ENCODE results near the gene FOXL2. TPM values are rescaled to one million over a fixed set of nuclear protein-coding genes. Genes with fewer than 3 reads are reported as not detected.

FOXL2 gene
- total RNA-seq, 2 experiments from 2014 or later = 0.15 TPM; not detected in 1

DNA sequence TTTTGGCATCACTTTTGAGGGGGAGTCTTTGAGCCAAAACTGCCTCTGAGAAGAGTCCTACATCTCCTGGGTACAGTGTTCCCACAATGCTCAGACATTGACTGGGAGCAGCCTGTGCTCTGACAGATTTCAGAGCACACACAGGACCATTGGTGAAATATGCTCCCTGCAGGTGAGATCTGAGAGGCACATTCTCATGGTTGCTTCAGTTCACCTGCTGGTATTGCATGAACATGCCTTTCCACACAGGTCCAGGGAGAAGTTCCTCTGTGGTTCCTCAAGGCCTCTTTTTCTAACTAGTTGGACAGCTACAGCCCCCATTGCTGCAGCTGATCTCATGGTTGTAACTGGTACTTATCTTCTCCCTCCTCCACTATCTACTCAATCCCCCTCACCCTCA, 37.0 kb downstream of the FOXL2 start:
- POLR2A ChIA-PET = no interaction called here
- CTCF ChIA-PET = no interaction called here

DNA sequence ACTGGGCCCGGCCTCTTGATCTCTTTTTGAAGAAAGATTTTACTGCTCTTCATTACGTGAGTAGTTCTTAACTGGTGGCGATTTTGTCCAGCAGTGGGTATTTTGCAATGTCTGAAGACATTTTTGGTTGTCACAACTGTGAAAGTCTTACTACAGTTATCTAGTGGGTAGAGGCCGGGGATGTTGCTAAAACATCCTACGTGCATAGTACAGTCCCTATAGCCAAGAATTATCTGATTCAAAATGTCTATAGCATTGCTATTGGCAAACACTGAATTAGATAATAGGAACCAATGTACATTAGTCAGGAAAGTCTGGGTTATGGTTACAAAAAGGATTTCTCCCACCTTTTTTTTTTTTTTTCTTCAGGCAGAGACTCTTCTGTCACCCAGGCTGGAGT, 38.1 kb downstream of the FOXL2 start:
- POLR2A ChIA-PET = interaction anchor here (0.7 kb wide), 1 partner anchor 201 kb away, joined by 6 read pairs; no protein-coding TSS in a partner anchor
- CTCF ChIA-PET = interaction anchor here (1.2 to 1.4 kb wide), 2 partner anchors 8 to 14 kb away, joined by 3 to 5 read pairs; no protein-coding TSS in a partner anchor

DNA sequence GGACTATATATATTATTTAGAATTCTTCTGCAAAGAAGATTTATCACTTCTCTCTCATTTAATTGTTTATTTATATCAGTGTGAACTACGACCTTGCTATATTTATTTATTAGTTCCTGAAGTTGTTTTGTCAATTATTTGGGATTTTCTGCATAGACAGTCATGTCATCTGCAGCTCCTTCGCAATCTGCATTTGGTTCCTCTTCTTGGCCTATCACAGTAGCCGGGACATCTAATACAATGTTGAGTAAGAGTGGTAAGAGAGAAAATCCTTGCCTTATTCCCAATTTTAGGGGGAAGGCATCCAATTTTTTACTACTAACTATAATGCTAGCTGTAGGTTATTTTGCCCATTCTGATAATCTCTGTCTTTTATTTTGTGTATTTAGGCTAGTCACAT, 39.4 kb downstream of the FOXL2 start:
- POLR2A ChIA-PET = no interaction called here
- CTCF ChIA-PET = interaction anchor here (1.0 to 1.4 kb wide), 3 partner anchors 9 to 209 kb away, joined by 3 to 5 read pairs (median 3); no protein-coding TSS in a partner anchor

DNA sequence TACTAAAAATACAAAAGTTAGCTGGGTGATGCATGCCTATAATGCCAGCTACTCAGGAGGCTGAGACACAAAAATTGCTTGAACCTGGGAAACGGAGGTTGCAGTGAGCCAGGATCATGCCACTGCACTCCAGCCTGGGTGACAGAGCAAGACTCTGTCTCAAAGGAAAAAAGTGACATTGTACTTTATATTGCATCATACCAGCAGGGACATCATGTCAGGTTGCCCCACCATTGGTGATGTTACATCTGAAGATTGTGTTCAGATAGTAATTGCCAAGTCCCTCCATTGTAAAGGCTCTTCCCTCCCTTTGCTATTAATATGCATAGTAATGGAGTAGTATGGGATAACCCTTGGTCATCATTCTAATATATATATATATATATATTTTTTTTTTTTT, 44.8 kb downstream of the FOXL2 start:
- ChIA-PET CTCF (no interaction called here), POLR2A (no interaction called here)

DNA sequence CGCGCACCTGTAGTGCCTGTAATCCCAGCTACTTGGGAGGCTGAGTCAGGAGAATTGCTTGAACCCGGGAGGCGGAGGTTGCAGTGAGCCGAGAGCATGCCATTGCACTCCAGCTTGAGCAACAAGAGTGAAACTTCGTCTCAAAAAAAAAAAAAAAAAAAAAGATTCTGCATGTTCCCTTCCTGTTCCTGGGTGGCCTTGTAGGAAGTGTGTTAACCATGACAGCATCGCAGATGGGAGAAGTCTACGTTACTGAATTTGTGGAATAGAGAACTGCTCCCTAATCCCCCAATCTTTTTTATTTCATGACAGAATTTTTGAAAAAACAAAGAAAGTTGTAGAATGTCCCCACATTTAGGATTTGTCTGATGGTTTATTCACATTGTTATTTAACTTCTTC, 45.4 kb downstream of the FOXL2 start:
- ChIA-PET CTCF (interaction anchor here (0.6 to 1.2 kb wide), 3 partner anchors 14 to 106 kb away, joined by 3 to 4 read pairs (median 3); no protein-coding TSS in a partner anchor), POLR2A (no interaction called here)

DNA sequence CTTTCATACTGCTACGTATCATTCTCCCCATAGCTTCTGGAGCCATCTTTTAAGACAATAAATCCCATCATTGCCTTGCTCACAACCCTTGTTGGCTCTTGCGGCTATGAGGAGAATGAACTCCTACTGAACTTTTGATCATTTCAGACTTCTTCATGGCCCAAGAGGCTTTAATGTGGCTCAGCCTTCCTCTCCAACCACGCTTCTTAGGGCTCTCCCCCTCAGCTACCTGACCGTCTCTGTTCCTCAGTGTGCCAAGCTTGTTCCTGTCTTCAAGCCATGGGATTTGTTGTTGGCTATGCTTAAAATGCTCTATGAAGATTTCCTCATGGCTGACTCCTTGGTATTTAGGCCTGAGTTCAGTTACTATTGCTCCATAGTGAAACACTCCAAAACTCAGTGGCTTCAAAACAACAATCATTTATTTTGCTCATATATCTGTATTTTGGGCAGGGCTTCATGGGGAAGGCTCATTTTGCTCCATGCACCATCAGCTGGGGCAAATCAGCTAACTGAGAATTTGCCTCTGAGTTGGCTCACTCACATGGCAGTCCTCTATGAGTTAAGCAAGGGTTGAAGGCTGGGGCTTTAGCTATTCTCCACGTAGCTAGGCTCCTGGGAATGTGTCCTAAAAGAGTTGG, 47.5 kb downstream of the FOXL2 start:
- ChIA-PET POLR2A (no interaction called here), CTCF (interaction anchor here (0.6 to 1.0 kb wide), 3 partner anchors 16 to 80 kb away, joined by 3 to 5 read pairs (median 3); no protein-coding TSS in a partner anchor)

DNA sequence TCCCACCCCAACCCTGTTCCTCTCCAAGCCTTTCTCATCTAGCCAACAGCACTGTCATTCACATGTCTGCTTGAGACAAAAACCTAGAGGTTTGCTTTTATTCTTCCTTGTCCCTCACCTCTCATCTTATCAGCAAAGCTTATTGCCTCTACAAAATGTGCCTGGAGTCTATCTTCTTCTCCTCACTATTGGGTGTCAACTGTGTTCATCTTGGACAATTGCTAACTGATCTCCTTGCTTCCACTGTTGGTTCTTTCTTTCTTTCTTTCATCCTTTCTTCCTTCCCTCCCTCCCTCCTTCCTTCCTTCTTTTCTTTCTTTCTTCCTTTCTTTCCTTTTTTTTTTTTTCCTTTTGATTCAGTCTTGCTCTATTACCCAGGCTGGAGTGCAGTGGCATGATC, 48.2 kb downstream of the FOXL2 start:
- CTCF ChIA-PET = interaction anchor here (1.0 to 1.1 kb wide), 2 partner anchors 16 to 33 kb away, joined by 3 to 5 read pairs; no protein-coding TSS in a partner anchor
- POLR2A ChIA-PET = no interaction called here

DNA sequence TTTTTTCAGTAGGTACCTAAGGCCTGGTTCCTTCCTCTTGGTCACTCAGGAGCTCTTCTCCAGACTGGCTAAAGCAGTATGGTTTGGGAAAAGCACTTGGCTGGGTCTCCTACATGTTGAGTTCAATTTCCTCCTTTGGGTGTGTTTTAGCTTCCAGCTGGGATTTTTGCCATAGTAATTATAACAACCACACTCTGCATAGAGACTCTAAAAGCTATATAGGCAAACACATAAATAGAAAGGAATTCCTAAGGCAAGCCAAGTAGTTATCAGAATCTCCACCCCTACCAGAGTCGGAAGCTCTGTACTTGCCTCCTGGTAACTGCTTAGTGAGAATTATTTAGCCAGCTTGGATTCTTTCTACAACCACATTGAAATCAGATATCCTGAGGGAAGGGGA, 48.6 kb downstream of the FOXL2 start:
- POLR2A ChIA-PET = no interaction called here
- CTCF ChIA-PET = interaction anchor here (1.1 kb wide), 1 partner anchor 17 kb away, joined by 3 read pairs; no protein-coding TSS in a partner anchor

Other genes starting within 250 kb of the FOXL2 start
- 10 to 100 TPM; 18.8 to 19.5 TPM for gene PIK3CB, start 112.2 kb downstream of the FOXL2 start, total RNA-seq
- not detected for gene FOXL2NB, start 80 bp upstream of the FOXL2 start, total RNA-seq
- gene PRR23A, start 59.1 kb upstream of the FOXL2 start, total RNA-seq = not detected
- not detected for gene PRR23B, start 73.8 kb upstream of the FOXL2 start, total RNA-seq
- gene PRR23C, start 97.8 kb upstream of the FOXL2 start, total RNA-seq = not detected

Data from activated CD8-positive, alpha-beta memory T cell treated with anti-CD3 and anti-CD28 coated beads for 36 hours (primary cell).